Fibroblast of skin of abdomen (primary cell): ENCODE measurements around the gene POP7. TPM values are rescaled to one million over a fixed set of nuclear protein-coding genes. Genes with fewer than 3 reads are reported as not detected.
"Not testable (repeated sequence)": the region's sequence is repeated elsewhere in the genome, so short reads cannot be mapped to it uniquely, and the experiment has no call there.

Experiments
- DNase-seq: peaks from one replicate; pipeline ENCODE4 v3.0.0-alpha.2; 2013
- polyA plus RNA-seq, 2 experiments: library from polyadenylated mRNA; unstranded; fragments of 120-200 nt; gene quantifications; one replicate each; pipeline ENCODE4 v1.2.1, GENCODE V29; 2013; ENCODE audit not compliant: insufficient read length in 2 of 2

The POP7 gene
- 39.2 TPM for polyA plus RNA-seq (2013, experiment 1 of 2; ENCODE audit: insufficient read length)
- 38.3 TPM for polyA plus RNA-seq (2013, experiment 2 of 2; ENCODE audit: insufficient read length)

DNA sequence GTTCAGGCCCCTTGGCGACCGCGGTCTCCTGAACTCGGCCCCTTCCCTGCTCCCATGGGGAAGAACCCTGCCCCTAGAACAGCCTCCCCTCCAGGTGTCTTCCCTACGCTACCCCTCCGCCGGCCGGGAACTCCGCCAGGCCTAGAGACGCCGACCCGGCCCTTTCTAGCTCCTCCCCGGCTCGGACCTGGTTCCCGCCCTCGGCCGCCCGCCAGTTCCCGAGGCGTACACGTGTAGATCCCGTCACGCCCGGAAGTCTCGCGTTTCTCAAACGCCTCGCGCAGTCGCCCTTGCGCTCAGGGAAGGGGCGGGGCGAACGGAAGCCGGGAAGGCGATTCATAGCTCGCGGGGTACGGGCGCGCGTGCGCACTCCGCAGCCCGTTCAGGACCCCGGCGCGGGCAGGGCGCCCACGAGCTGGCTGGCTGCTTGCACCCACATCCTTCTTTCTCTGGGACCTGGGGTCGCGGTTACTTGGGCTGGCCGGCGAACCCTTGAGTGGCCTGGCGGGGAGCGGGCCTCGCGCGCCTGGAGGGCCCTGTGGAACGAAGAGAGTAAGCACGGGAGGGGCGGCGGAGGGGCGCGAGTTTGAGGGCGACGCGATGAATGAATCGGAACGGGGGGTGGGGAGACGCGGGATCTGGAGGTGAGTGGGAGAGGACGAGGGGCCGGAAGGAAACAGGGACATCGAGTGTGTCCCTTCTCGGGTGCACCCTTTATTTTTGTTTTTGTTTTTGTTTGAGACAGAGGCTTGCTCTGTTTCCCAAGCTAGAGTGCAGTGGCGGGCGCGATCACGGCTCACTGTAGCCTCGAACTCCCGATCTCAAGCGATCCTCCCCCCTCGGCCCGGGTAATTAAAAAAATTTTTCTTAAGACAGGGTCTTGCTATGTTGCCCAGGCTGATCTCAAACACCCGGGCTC, at the start of gene POP7:
TSS of gene POP7 (plus strand) at position 369 of the 919 bp plus-strand sequence. CDS start 710 bp downstream, outside the sequence.
- DNase-seq = peak; percentile 99

DNA sequence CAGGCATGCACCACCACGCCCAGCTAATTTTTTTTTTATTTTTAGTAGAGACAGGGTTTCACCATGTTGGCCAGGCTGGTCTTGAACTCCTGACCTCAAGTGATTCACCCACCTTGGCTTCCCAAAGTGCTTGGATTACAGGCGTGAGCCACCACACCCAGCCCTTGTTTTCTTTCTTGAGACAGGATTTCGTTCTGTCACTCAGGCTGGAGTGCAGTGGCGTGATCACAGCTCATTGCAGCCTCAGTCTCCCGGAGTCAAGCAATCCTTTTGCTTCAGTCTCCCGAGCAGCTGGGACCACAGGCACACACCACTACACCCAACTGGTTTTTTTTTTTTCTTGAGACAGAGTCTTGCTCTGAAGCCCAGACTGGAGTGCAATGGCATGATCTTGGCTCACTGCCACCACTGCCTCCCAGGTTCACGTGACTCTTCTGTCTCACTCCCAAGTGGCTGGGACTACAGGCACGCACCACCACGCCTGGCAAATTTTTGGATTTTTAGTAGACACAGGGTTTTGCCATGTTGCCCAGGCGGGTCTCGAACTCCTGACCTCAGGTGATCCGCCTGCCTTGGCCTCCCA, 43.6 kb upstream of the POP7 start:
- not testable (repeated sequence) for DNase-seq

DNA sequence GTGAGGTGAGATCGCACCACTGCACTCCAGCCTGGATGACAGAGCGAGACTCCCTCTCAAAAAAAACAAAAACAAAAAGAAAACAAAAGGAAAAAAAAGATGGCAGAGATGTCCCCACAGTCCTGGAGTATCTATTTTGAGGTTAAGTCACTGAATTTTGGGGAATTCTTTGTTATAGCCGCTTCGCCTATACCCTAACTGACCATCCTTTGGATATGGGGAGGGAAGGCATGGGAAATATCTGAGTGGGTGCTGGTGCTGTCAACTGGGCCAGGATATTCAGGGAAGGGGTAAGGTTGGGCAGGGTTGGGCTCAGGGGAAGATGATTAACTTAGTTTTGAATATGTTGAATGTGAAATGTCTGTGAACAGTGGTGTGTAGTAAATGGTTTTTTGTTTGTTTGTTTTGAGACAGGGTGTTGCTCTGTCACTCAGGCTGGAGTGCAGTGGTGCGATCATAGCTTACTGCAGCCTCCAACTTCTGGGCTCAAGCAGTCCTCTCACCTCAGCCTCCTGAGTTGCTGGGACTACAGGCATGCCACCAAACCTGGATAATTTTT, 40.7 kb upstream of the POP7 start:
- DNase-seq = no peak

DNA sequence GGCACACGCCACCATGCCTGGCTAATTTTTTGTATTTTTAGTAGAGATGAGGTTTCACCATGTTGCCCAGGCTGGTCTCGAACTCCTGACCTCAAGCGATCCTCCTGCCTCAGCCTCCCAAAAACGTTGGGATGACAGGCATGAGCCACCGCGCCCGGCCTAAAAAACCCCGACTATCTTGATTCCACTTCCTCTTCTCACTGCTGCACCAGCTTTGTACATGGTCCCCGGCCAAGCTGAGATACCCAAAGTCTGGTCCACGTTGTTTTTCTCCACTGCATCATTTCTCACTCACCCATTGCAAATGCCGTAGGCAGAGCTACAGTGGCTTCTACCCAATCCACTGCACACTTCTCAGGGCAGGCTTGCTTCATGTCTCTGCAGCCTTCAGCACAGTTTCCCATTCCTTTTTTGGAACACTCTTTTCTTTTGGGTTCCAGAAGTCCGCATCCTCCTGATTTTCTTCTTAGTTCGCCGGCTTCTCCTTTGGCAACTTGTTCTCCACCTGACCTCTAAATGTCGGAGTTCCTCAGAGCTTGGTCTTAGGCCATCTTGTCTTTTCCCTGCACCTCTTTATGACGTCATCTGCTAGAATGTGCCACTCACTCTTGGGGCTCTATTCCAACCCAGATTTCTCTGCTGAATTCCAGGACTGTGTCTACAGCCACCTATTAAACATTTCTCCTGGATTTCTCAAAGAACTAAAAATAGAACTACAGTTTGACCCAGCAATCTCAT, 38.4 kb upstream of the POP7 start:
- DNase-seq = no peak

DNA sequence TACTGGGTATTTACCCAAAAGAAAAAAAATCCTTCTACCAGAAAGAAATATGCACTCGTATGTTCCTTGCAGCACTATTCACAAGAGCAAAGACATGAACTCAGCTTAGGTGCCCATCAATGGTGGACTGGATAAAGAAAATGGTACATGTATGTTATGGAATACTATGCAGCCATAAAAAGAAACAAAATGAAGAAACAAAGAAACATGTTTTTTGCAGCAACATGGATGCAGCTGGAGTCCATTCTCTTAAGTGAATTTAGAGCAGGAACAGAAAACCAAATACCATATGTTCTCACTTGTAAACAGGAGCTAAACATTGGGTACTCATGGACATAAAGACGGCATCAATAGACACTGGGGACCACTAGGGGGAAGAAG, 37.9 kb upstream of the POP7 start:
- no peak for DNase-seq

DNA sequence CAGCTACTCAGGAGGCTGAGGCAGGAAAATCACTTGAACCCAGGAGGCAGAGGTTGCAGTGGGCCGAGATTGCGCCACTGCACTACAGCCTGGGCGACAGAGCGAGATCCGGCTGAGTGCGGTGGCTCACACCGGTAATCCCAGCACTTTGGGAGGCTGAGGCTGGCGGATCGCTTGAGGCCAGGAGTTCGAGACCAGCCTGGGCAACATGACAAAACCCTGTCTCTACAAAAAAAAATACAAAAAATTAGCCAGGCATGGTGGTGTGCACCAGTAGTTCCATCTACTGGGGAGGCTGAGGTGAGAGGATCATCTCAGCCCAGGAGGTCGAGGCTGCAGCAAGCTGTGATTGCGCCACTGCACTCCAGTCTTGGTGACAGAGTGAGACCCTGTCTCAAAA, 36.8 kb upstream of the POP7 start:
- not testable (repeated sequence) for DNase-seq

DNA sequence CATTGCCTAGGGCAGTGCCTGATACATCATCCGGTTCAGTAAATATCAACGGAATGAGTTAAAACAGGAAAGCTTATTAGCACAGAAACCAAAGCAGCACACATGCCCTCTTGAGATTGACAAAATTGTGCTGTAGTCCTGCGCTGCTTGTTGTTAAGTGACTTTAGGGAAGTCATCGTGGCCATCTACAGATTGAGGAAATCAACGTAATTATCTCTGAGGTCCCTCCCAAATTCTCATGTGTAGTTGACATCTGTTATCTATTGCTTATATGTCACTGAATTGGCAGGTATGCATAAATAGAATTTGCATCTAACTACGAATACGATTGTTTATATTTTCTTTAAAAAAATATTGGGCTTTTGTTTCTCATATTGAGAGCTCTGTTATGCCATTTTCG, 35.8 kb upstream of the POP7 start:
- no peak for DNase-seq

DNA sequence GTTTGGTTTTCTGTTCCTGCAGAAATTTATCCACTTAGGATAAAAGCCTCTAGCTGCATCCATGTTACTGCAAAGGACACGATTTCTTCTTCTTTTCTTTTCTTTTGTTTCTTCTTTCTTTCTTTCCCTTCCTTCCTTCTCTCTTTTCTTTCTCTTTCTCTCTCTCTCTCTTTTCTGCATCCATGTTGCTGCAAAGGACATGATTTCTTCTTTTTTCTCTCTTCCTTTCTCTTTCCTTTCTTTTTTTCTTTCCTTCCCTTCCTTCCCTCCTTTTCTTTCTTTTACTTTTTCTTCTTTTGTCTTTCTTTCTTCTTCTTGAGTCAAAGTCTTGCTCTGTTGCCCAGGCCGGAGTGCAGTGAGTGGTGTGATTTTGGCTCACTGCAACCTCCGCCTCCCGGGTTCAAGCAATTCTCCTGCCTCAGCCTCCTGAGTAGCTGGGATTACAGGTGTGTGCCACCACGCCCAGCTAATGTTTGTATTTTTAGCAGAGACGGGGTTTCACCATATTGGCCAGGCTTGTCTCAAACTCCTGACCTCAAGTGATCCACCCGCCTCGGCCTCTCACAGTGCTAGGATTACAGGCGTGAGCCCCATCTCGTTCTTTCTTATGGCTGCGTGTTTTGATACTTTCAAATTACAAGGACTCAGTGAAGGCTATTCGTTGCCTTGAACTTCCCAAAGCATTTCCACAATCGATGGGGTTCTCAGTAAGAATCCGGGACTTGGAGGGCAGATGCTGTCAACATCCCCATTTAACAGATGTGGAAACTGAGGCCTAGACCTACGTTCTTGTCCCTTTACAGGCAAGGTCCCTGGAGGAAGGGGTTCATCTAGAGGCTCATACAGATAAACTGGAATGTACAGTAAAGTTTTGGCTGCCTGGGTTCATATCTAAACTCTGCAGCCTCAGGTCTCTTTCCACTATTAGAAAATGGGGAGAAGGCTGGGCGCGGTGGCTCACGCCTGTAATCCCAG, 34.3 kb upstream of the POP7 start:
- DNase-seq = no peak

DNA sequence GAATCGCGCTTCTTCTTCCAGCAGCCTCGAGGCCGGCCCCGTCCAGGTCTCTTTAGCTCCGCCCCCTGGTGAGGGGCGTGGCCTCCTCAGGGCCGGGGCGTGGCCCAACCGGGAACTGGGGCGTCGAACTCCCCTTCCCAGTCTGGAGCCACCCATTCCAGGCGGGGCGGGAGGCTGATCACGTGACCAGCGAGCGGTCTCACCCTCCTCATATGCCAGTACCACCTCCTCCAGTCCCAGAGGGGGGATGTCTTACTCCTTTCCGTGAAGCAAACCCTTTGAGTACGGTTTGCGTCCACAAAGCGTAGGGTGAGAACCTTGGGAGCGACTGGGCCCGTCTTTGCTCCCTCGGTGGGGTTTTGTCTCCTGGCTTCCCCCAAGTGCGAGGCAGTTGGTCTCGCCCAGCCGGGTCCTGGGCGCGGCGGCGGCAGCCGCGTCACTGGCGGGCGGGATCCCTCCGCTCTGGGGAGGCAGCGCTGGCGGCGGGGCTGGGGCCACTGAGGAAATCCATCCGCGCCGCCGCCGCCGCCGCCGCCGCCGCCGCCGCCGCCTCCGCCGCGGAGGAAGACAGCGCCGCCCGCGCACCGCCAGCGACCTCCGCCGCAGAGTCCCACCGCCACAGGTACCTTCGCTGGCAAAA, 32.5 kb upstream of the POP7 start, which contains the start of gene GNB2:
TSS of gene GNB2 (plus strand) at position 439 of the 640 bp plus-strand sequence. CDS start 2,526 bp downstream, outside the sequence.
- DNase-seq = peak; percentile 100

DNA sequence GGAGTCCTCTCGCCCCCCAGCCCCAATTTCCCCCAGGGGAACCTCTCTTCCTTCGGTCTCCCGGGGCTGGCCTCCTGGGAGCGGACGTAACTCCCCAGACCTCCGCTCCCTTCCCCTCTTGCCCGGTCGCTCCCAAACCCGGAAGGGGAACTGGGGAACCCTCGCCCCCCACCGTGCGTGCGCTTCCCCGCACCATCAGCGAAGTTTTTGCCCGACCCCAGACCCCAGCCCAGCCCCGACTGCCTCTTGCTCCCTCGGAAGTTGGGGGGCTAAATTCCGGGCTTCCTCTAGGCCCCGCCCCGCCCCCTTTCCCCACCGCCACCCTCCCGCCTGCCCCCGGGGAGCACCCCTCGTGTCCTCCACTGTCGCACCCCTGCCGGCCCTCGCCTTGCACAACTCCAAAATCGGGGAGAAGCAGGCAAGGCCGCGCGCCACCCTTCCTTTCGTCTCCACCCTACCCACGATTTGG, 31.9 kb upstream of the POP7 start:
- no peak for DNase-seq

DNA sequence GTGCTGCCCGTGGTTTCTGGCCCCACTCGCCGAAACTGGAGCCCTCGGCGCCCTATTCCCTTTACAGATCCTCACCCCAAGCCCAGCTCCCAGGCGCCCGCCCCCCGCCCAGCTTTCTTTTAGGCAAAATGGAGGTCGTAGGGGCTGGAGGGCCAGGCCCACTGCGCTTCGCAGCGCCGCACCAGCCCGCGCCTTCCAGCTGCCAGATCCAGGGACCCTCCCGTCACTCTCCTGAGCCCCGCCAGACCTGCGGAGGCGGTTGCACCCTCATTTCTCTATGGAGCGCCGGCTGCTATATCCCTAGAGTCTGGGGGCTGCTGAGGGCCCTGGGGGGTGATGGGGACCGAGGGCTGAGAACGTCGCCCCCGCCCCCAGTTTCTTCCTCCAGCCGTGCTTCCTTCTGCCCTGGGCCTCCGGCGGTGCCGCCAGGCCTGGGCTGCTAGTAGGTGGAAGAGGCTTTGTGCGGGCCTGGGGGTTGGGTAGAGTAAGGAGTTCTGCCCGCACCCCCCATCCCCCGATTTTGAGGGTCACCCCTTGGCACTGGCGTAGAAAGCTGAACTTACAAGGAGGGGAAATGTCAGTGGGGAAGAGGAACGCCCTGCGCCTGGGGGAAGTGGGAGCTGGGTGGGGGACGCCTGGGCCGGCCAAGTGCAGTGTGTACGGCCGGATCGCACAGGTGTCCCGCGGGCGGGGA, 31.4 kb upstream of the POP7 start:
- no peak for DNase-seq

DNA sequence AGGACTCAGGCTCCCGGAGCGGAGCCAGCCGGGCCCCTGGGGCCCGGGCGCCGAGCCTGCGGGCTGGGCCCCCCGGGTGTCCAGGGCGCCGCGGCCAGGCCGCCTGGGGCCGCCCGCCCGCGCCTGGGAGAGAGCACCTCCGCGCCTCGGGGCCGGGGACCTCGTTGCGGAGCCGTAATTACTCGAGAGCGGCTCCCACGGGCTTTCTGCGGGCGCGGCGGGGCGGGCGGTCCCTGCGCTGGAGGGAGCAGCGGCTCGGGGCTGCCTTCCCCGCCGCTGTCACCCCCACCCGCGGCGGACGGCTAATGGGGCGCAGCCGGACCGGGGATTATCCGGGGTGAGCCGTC, 30.8 kb upstream of the POP7 start:
- no peak for DNase-seq

DNA sequence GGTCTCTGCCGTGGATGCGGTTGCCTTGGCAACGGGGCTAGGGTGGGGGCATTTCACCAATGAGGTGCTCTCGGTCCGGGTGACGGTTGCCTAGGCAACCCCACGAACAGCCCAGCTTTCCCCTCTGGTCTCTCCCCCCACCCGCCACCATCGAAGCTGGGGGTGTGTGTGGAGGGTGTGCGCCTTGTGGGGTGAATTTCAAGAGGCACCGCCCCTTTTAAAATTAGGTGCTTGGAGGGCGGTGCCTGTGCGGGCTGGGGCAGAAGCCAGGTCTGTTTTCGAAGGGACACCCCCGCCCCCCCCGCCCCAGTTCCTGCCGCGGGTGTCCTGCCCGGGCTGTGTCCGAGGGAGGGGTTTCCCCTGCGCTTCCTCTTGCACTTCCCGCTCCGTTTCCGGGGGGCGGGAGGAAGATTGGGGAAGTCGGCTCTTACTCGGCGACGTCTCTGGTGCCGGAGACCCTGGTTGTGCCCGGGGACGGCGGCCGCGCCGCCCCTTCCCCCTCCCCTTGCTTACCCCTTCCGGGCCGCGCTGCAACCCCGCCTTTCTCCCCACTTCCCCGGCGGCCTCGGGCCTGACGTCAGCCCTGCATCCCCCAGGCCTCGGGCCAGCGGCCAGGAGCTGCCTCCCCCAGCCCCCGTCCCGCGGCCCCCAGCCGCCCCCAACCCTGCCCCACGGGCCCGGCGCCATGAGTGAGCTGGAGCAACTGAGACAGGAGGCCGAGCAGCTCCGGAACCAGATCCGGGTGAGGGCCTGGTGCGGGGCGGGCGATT, 30.2 kb upstream of the POP7 start:
- peak; percentile 69 for DNase-seq

DNA sequence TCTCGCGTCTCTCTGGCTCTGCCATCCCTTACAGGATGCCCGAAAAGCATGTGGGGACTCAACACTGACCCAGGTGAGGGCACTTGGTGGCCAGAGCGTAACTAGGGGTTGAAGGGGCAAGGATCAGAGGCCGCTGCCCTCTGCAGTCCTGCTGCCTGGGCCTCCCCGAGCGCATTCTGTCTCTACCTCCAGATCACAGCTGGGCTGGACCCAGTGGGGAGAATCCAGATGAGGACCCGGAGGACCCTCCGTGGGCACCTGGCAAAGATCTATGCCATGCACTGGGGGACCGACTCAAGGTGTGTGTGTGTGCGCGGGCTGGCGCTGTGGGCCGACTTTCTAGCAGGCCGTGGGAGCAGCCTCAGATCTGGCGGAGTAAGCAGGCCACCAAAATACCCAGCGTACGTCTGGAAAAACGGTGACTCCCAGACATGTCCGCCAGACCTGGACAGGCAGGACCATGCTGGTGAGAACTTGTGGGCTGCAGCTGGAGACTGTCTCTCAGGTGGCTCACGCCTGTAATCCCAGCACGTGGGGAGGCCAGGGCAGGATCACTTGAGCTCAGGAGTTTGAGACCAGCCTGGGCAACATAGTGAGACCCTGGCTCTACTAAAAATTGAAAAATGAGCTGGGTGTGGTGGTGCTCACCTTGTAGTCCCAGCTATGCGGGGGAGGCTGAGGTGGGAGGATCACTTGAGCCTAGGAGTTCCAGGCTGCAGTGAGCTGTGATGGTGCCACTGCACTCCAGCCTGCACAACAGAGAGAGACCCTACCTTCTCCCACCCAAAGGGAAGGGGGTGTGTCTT, 29.2 kb upstream of the POP7 start:
- DNase-seq = no peak

DNA sequence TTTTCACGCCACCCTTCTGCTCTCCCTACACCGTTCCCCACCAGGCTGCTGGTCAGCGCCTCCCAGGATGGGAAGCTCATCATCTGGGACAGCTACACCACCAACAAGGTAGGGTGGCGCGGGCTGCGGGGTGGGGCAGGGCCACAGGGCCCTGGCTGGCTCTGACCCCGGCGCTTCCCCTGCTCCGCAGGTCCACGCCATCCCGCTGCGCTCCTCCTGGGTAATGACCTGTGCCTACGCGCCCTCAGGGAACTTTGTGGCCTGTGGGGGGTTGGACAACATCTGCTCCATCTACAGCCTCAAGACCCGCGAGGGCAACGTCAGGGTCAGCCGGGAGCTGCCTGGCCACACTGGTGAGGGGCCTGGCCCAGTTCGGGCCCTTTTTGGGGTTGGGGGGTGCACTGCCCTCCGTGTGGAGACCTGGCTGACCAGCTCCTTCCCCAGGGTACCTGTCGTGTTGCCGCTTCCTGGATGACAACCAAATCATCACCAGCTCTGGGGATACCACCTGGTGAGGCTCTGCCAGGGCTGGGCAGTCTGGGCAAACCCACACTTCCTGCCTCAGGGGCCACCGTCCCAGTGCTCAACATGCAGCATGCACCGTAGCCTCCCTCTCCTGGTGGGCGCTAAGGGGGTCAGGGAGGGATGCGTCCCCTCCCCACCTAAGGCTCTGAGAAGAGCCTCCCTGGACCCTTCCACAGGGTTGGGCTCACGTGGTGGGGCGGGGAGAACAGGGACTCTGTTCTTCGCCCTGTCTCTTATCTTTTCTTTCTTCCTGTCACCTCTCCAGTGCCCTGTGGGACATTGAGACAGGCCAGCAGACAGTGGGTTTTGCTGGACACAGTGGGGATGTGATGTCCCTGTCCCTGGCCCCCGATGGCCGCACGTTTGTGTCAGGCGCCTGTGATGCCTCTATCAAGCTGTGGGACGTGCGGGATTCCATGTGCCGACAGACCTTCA, 28.3 kb upstream of the POP7 start:
- DNase-seq = no peak

DNA sequence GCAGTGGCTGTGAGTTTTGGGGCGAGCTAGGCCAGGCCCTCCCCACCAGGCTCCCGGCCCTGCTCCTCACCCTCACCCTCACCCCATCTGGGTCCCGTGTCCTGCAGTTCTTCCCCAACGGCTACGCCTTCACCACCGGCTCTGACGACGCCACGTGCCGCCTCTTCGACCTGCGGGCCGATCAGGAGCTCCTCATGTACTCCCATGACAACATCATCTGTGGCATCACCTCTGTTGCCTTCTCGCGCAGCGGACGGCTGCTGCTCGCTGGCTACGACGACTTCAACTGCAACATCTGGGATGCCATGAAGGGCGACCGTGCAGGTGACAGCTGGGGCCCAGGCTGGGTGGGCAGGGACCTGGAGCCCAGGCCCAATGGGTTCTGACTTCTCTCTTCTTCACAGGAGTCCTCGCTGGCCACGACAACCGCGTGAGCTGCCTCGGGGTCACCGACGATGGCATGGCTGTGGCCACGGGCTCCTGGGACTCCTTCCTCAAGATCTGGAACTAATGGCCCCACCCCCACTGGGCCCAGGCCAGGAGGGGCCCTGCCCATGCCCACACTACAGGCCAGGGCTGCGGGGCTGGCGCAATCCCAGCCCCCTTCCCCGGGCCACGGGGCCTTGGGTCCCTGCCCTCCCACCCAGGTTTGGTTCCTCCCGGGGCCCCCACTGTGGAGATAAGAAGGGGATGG, 27.5 kb upstream of the POP7 start:
- no peak for DNase-seq
